ENCODE measurements around the gene ETS1.
A peak's percentile ranks its signal among the peaks of the same experiment; 100 is the strongest.

ETS1 gene

GRCh38 chr11:128535468-128536457, 51.6 kb downstream of the ETS1 start:
- DNase-seq: no peak

- DNase-seq: no peak
Measured at GRCh38 chr11:128533472-128533871, 53.9 kb downstream of the ETS1 start.

GRCh38 chr11:128532572-128533091, 54.7 kb downstream of the ETS1 start:
- DNase-seq: no peak

DNA sequence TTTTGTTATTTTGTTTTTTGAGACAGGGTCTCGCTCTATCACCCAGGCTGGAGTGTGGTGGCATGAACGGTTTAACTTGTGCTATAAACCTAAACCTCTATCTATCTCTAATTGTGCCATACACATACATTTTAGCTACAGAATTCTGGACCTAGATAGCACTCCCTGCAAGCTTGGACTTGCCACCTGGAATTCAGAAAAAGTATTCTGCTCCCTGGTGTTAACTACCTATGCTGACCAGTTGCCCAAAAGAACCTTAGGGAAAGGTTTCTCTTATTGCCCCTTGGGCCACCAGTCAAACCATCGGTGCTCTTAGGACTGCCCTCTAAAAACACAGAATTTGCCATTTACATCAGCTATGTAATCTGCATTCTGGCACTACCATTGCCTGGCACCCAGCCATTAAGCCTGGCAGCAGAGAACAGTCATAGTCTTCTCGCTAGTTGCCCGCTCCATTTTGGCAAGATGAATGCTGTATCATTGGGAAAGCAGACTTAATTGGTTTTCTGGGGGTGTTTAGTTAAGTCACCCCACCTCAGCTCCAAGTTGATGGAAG, 55.3 kb downstream of the ETS1 start:
- no peak for DNase-seq

GRCh38 chr11:128531588-128531987, 55.8 kb downstream of the ETS1 start:
- DNase-seq: no peak

DNA sequence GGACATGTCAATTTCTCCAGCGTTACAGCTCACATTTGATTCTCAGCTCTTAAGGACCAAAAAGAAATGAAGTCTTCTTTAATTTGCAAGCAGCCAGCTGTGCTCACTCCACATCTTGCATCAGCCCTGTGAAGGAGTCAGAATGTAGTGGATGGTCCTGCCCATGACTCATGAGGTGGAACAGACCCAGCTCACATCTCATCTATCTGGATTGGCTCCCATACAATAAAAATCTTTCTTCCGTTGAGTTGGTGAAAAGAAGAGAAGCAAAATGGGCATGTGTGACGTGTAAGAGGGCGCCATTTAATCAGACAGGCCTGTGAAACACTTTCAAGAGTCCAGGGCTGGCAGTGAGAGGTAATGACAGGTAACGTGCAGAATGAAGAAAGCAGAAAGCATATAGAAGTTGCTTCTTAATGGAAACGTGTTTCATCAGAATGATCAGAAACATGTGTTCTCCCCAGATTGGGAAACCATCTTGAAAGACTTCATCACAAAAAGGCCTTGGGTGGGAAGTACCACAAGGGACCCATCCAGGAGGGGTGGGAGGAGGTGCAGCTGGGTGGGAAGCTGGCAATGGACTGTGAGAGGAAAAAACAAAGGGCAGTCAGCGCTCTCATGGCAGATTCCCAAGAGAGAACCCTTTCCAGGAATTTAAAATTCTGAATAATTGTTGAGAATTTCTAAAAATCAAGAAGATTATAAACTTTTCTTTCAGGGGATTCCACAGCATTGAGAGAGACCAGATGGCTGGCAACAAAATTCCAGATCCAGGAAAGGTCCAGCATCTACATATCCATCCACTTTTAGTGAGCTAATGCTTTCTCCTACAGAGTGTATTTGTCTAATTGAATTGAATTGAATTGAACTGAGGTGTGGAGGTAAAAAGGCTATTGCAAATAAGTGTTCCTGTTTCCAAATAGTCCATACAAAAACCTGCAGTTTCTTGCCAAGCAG, 57.0 kb downstream of the ETS1 start:
- no peak for DNase-seq

GRCh38 chr11:128528294-128528693, 59.1 kb downstream of the ETS1 start:
- no peak for DNase-seq

GRCh38 chr11:128527046-128527445, 60.3 kb downstream of the ETS1 start:
- no peak for DNase-seq

DNA sequence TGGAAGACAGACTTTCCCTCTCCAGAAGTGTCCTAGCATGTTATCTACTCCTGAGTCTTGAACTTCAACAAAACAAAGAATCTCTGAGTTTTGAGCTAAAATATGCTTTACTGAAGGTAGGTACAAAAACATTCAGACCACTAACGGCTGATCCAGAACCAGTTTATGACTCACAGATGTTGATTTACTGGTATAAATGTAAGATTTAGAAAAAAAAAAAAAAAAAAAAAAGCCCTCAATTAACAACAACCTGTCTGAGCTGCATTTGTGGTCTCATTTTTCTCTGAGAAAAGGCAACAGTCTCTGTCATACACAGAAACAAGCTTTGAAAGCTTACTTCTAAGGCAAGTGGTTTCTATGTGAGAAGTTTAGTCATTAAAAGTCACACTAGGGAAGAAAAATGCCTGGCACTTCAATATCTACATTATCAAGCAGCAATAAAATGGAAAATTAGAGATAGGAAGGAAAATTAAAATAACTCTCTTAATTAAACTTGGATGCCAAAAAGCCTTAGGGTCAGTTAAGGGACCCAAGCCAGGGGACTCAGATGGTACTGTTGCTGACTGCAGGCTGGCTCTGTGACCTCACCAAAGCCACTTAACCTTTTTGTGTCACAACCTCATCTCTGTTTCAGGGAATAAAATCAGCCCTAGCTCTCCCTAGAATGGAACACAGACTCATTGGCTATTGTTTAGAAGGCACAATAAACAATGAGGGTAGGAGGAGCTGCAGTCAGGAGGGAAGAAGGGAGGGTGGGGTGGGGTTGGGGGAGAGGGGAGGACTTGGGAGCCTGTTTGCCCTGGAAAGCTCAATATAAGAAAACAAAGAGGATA, 61.7 kb downstream of the ETS1 start:
- no peak for DNase-seq

GRCh38 chr11:128524172-128524571, 63.2 kb downstream of the ETS1 start:
- no peak for DNase-seq

DNA sequence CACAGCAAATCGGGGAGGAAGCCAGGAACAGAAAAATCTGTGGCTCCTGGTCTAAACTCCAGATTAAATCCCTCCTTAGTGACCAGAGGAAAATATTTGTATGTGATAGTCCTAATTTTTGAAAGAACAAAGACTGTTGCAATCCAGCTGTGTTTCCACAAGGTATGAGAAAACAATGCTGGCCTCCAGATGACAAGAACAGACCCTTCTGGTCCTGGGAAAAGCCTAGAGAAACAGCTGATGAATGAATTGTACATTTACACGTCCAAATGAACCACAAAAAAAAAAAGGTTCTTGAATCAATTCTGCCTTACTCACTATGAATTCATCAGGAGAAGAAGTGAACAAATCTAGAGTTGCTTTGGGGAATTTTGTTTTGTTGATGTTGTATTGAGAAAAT, 63.7 kb downstream of the ETS1 start:
- DNase-seq: no peak

DNA sequence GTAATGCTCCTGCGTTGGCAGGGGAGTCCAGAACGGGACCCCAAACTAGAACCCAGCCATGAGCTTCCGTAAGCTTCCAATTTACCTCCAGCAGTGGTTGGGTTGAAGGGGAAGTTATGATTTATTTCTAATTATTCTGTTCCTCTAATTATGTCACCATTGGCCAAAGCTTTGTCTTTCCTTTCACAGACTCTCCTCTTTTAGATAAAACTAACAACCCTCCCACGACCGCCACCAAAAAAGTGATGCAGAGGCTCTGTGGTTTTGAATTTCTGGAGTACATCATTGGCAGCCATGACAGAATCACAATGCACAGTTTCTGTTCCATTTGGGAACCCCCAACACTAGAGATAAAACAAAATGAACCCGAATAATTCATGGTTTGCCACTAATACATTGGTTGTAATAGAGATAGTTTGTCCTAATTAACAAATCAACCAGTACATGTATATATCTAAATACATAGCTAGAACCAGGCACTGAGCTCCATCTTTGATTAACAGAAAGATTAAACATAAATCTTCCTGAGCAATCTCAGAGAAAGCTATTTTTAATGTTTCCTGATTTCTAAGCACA, 64.3 kb downstream of the ETS1 start:
- no peak for DNase-seq

- DNase-seq: peak; percentile 81
Measured at GRCh38 chr11:128522055-128522942, 65.1 kb downstream of the ETS1 start.

GRCh38 chr11:128521682-128522054, 65.7 kb downstream of the ETS1 start:
- DNase-seq: no peak

- no peak for DNase-seq
Measured at GRCh38 chr11:128520888-128521681, 66.3 kb downstream of the ETS1 start.

- DNase-seq: no peak
Measured at GRCh38 chr11:128520206-128520887, 67.0 kb downstream of the ETS1 start.

DNA sequence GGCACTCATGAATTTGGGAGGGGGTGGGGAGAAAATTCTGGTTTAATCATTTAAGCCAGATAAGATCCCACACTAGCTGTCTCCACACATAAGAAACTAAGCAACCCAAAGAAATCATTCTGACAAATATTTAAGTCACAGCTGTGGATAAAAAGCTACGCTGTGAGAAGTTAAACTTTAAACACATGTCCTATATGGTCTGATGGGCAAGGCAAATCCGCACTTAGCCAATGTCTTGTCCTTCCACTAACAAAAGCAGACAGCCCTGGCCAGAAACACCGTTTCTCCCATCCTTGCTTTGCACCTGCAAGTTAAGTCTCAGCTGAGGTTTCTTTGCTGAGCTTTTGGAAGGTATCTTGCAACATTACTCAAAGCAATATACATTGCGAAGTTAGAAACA, 68.0 kb downstream of the ETS1 start:
- no peak for DNase-seq

DNA sequence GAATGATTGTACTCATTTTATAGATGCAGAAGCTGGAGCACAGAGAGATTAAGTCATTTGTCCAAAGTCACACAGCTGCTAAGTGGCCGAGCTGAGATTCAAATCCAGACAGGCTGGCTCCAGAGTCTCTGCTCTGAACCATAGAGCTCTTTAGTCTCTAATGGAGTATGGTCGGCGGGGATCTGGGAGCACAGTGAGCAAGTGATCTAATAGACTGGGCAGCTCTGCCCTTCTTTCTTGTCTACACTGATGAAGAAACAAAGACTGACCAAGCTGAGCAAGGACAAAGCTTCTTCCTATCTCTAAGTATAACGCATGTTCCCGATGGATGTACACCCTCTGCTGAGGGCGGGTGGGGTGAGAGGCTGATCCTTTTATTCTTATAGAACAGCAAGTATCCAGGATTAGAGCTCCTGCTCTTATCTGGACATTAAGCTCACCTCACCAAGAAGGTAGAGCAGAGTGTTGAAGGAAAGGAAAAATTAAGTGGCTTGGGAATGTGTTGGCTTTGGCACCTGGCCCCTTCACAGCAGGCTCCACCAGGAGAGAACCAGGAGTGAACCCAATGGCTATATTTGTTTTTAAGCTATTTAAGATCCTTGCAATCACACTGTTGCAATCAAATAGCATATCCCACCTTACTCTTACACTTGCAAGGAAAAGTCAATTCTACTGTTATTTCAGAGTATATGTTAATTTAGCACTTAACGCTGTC, 68.7 kb downstream of the ETS1 start:
- DNase-seq: no peak

Measured in activated gamma-delta T cell (primary cell).